ENCODE data around the gene GOLGA1.

DNA sequence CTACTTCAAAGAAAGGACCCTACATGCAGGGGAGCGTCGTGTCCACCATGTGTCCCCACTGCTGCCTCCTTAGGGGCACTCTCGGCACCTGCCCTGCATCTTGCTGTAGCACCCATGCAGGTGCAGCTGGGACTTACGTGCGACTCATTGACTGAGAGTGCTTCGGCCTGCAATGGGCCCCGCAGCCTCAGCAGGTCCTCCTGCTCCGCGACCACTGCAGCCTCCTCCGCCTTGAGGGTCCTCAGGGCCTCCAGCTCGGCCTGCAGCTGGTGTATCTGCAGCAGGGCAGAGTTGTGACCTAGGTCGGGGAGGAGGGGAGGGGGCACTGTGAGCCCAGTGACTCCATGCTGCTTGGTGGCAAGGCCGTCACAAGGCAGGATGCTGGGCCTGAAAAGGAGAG is 51.9 kb downstream of the GOLGA1 start:
- no peak for TF ChIP-seq POLR2A (IDR thresholded peaks at IDR 0.05)
- TF ChIP-seq, protein P1, sequence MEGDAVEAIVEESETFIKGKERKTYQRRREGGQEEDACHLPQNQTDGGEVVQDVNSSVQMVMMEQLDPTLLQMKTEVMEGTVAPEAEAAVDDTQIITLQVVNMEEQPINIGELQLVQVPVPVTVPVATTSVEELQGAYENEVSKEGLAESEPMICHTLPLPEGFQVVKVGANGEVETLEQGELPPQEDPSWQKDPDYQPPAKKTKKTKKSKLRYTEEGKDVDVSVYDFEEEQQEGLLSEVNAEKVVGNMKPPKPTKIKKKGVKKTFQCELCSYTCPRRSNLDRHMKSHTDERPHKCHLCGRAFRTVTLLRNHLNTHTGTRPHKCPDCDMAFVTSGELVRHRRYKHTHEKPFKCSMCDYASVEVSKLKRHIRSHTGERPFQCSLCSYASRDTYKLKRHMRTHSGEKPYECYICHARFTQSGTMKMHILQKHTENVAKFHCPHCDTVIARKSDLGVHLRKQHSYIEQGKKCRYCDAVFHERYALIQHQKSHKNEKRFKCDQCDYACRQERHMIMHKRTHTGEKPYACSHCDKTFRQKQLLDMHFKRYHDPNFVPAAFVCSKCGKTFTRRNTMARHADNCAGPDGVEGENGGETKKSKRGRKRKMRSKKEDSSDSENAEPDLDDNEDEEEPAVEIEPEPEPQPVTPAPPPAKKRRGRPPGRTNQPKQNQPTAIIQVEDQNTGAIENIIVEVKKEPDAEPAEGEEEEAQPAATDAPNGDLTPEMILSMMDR (IDR thresholded peaks at IDR 0.05) = no peak
